Neural cell (in vitro differentiated cells): ENCODE data around the gene AMBP. TPM values are rescaled to one million over a fixed set of nuclear protein-coding genes. Genes with fewer than 3 reads are reported as not detected.

Source experiments
- H2AFZ ChIP-seq: fragments of 200-600, 300-800 bp; sonication (generic), shearing (Covaris generic); 2 replicates; pipeline ENCODE4 v1.6.0; 2014; ENCODE audit warnings: low read depth, mild to moderate bottlenecking, antibody characterized with exemption, low read length, moderate library complexity
- H3F3A ChIP-seq: fragments of 200-600 bp; shearing (Covaris generic); 2 replicates; pipeline ENCODE4 v1.6.1; 2016; ENCODE audit warnings: mild to moderate bottlenecking, moderate library complexity, mixed read lengths, antibody characterized with exemption, low read length; ENCODE audit not compliant: insufficient read depth, poor library complexity, severe bottlenecking
- H3K27ac ChIP-seq: fragments of 200-600, 300-800 bp; sonication (generic), shearing (Covaris generic); 2 replicates; pipeline ENCODE4 v1.5.1; 2014; ENCODE audit warnings: mild to moderate bottlenecking, low read length, moderate library complexity
- H3K27me3 ChIP-seq: fragments of 300-800, 200-600 bp; sonication (generic), shearing (Covaris generic); 2 replicates; pipeline ENCODE4 v1.6.0; 2014; ENCODE audit warnings: mild to moderate bottlenecking, low read depth, low read length, moderate library complexity; ENCODE audit not compliant: insufficient read depth
- H3K36me3 ChIP-seq: fragments of 300-800, 200-600 bp; sonication (generic), shearing (Covaris generic); 2 replicates; pipeline ENCODE4 v1.5.1; 2014; ENCODE audit warnings: mild to moderate bottlenecking, antibody characterized with exemption, low read length, moderate library complexity; ENCODE audit not compliant: insufficient read depth
- H3K4me2 ChIP-seq: fragments of 300-800, 200-600 bp; sonication (generic), shearing (Covaris generic); 2 replicates; pipeline ENCODE4 v1.6.0; 2014; ENCODE audit warnings: mild to moderate bottlenecking, low read length
- H3K4me3 ChIP-seq: fragments of 300-800, 200-600 bp; sonication (generic), shearing (Covaris generic); 2 replicates; pipeline ENCODE4 v1.5.1; 2014; ENCODE audit warnings: mild to moderate bottlenecking, low read length, moderate library complexity
- H3K79me2 ChIP-seq: fragments of 200-600 bp; shearing (Covaris generic); replicated peaks from 2 replicates; pipeline ENCODE4 v1.6.0; 2014; ENCODE audit warnings: mild to moderate bottlenecking, low read length, moderate library complexity; ENCODE audit not compliant: insufficient read depth
- H3K9ac ChIP-seq: fragments of 300-800, 200-600 bp; sonication (generic), shearing (Covaris generic); 2 replicates; pipeline ENCODE4 v1.6.1; 2016; ENCODE audit warnings: mild to moderate bottlenecking, low read length, mixed read lengths
- H3K9me2 ChIP-seq: fragments of 200-600 bp; shearing (Covaris generic); 2 replicates; pipeline ENCODE4 v1.6.1; 2016; ENCODE audit warnings: mild to moderate bottlenecking, low read length, mixed read lengths; ENCODE audit not compliant: insufficient read depth
- H3K9me3 ChIP-seq: fragments of 200-600, 300-800 bp; sonication (generic), shearing (Covaris generic); 2 replicates; pipeline ENCODE4 v1.6.1; 2016; ENCODE audit warnings: mild to moderate bottlenecking, mixed run types, low read length, moderate library complexity, mixed read lengths
- H4K20me1 ChIP-seq: fragments of 200-600 bp; shearing (Covaris generic); 2 replicates; pipeline ENCODE4 v1.6.1; 2016; ENCODE audit warnings: mild to moderate bottlenecking, mixed run types; ENCODE audit not compliant: insufficient read depth
- EP300 ChIP-seq: fragments of 450-650 bp; conservative IDR thresholded peaks from 2 replicates; pipeline ENCODE4 v1.6.1; 2014; ENCODE audit warnings: antibody characterized with exemption, mild to moderate bottlenecking, moderate library complexity; ENCODE audit not compliant: poor library complexity, severe bottlenecking
- EZH2 ChIP-seq: fragments of 200-600, 300-800 bp; shearing (Covaris generic), sonication (generic); IDR thresholded peaks from 2 replicates; pipeline ENCODE4 v1.6.1; 2014; ENCODE audit warnings: antibody characterized with exemption, low read length, borderline replicate concordance, mild to moderate bottlenecking; ENCODE audit not compliant: insufficient read depth, poor library complexity, severe bottlenecking
- MXI1 ChIP-seq: fragments of 450-650 bp; conservative IDR thresholded peaks from 2 replicates; pipeline ENCODE4 v1.6.1; 2014; ENCODE audit warnings: antibody characterized with exemption, mild to moderate bottlenecking; ENCODE audit not compliant: poor library complexity, severe bottlenecking
- POLR2AphosphoS5 ChIP-seq: IDR thresholded peaks from 2 replicates; pipeline ENCODE4 v1.6.1; 2012
- RAD21 ChIP-seq: fragments of 450-650 bp; conservative IDR thresholded peaks from 2 replicates; pipeline ENCODE4 v1.6.1; 2014; ENCODE audit warnings: antibody characterized with exemption, mild to moderate bottlenecking, moderate library complexity
- SMC3 ChIP-seq: fragments of 450-650 bp; conservative IDR thresholded peaks from 2 replicates; pipeline ENCODE4 v1.6.1; 2014; ENCODE audit warnings: antibody characterized with exemption, mild to moderate bottlenecking, moderate library complexity; ENCODE audit not compliant: poor library complexity
- TAF1 ChIP-seq: IDR thresholded peaks from 2 replicates; pipeline ENCODE4 v1.6.1; 2012; ENCODE audit warnings: low read depth
- polyA plus RNA-seq: library from polyadenylated mRNA; depleted of rRNA; stranded (reverse); fragments of >200 nt; gene quantifications from 2 replicates; pipeline ENCODE4 v1.2.3, GENCODE V29; 2014
- TF ChIP-seq, protein P1 (sequence below): IDR thresholded peaks from 2 replicates; pipeline ENCODE4 v1.6.1; 2012; ENCODE audit warnings: borderline replicate concordance
- TF ChIP-seq, protein P2 (sequence below): fragments of 450-650 bp; IDR thresholded peaks from 2 replicates; pipeline ENCODE4 v1.5.1; 2014; ENCODE audit warnings: antibody characterized with exemption, mild to moderate bottlenecking, moderate library complexity; ENCODE audit not compliant: poor library complexity, severe bottlenecking

AMBP gene
- polyA plus RNA-seq, 1 donor from 2014 or later, result not detected

DNA sequence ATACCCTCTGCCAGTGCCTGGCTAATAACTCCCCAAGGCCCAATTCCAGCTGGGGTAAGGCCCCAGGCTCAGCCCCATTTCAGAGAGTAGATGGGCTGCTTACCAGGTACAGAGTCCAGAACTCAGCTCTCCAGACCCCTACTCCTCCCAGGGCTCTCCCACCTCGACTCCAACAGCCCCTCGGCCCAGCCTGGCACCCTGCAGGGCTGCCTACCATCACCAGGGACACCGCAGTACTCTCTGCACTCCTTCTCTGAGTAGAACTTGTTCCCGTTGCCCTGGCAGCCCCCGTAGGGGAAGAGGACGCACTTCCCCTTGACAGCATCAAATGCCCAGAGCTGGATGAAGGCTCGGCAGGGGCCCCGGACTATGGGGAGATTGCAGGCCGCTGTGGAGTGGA lies 17.4 kb downstream of the AMBP start:
- Histone ChIP-seq H3K9me2 (no peaks in the 10 kb centered on the region), H3K36me3 (no peaks in the 10 kb centered on the region), H3K9me3 (peaks cover 3% of the 10 kb centered on the region), H4K20me1 (no peaks in the 10 kb centered on the region), H3K4me2 (no peak overlapping the region), H3K79me2 (no peaks in the 10 kb centered on the region), H3F3A (no peaks in the 10 kb centered on the region), H2AFZ (no peak overlapping the region), H3K27me3 (no peaks in the 10 kb centered on the region), H3K27ac (no peak overlapping the region), H3K9ac (no peak overlapping the region), H3K4me3 (no peak overlapping the region)
- TF ChIP-seq POLR2AphosphoS5, result no peak
- TF ChIP-seq RAD21, result no peak
- TF ChIP-seq MXI1, result no peak
- no peak for TF ChIP-seq EZH2
- TF ChIP-seq, protein P1, sequence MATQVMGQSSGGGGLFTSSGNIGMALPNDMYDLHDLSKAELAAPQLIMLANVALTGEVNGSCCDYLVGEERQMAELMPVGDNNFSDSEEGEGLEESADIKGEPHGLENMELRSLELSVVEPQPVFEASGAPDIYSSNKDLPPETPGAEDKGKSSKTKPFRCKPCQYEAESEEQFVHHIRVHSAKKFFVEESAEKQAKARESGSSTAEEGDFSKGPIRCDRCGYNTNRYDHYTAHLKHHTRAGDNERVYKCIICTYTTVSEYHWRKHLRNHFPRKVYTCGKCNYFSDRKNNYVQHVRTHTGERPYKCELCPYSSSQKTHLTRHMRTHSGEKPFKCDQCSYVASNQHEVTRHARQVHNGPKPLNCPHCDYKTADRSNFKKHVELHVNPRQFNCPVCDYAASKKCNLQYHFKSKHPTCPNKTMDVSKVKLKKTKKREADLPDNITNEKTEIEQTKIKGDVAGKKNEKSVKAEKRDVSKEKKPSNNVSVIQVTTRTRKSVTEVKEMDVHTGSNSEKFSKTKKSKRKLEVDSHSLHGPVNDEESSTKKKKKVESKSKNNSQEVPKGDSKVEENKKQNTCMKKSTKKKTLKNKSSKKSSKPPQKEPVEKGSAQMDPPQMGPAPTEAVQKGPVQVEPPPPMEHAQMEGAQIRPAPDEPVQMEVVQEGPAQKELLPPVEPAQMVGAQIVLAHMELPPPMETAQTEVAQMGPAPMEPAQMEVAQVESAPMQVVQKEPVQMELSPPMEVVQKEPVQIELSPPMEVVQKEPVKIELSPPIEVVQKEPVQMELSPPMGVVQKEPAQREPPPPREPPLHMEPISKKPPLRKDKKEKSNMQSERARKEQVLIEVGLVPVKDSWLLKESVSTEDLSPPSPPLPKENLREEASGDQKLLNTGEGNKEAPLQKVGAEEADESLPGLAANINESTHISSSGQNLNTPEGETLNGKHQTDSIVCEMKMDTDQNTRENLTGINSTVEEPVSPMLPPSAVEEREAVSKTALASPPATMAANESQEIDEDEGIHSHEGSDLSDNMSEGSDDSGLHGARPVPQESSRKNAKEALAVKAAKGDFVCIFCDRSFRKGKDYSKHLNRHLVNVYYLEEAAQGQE, result no peak
- TF ChIP-seq TAF1, result no peak
- TF ChIP-seq, protein P2, sequence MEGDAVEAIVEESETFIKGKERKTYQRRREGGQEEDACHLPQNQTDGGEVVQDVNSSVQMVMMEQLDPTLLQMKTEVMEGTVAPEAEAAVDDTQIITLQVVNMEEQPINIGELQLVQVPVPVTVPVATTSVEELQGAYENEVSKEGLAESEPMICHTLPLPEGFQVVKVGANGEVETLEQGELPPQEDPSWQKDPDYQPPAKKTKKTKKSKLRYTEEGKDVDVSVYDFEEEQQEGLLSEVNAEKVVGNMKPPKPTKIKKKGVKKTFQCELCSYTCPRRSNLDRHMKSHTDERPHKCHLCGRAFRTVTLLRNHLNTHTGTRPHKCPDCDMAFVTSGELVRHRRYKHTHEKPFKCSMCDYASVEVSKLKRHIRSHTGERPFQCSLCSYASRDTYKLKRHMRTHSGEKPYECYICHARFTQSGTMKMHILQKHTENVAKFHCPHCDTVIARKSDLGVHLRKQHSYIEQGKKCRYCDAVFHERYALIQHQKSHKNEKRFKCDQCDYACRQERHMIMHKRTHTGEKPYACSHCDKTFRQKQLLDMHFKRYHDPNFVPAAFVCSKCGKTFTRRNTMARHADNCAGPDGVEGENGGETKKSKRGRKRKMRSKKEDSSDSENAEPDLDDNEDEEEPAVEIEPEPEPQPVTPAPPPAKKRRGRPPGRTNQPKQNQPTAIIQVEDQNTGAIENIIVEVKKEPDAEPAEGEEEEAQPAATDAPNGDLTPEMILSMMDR, result no peak
- no peak for TF ChIP-seq EP300
- TF ChIP-seq SMC3, result no peak

DNA sequence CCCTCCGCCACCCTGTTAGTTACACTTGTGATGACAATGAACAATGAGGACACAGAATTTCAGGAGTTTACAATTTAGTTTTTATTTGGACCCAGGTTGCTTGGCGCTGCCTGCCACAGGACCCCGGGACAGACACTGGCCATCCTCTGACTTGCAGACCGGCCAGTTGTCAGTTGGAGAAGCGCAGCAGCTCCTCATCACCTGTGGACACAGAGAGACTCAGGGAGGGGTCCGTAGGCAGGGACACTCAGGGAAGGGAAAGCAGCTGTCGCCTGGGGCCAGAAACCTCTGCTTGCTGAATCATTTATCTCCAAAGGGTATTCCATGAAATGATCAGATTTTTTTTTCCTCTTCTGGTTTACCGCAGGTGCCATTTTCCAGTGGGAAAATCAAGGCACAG lies 18.0 kb downstream of the AMBP start:
- no peak overlapping the region for H3K27ac ChIP-seq
- H3K9ac ChIP-seq, result no peak overlapping the region
- H4K20me1 ChIP-seq, result no peaks in the 10 kb centered on the region
- H3F3A ChIP-seq, result no peaks in the 10 kb centered on the region
- H3K27me3 ChIP-seq, result no peaks in the 10 kb centered on the region
- no peaks in the 10 kb centered on the region for H3K36me3 ChIP-seq
- no peak overlapping the region for H2AFZ ChIP-seq
- peaks cover 3% of the 10 kb centered on the region for H3K9me3 ChIP-seq
- TF ChIP-seq RAD21 (no peak), MXI1 (no peak), EZH2 (no peak), EP300 (no peak), SMC3 (no peak), POLR2AphosphoS5 (no peak), TAF1 (no peak)
- TF ChIP-seq, protein P2, result no peak
- TF ChIP-seq, protein P1, result no peak
- no peak overlapping the region for H3K4me2 ChIP-seq
- no peak overlapping the region for H3K4me3 ChIP-seq
- H3K9me2 ChIP-seq, result no peaks in the 10 kb centered on the region
- no peaks in the 10 kb centered on the region for H3K79me2 ChIP-seq
